Stimulated activated CD4-positive, alpha-beta T cell treated with anti-CD3 and anti-CD28 coated beads, Interleukin-1b, Interleukin-23, amount 100 ng/mL, for 24 hours (primary cell): Measurements from ENCODE around the gene RNASEL.

Experiments
- DNase-seq, 4 experiments: peaks; one replicate each; pipeline ENCODE4 v3.0.0-alpha.2; 2020; ENCODE audit warnings: low read depth in 4 of 4, low spot score in 1 of 4

RNASEL gene

GRCh38 chr1:182601416-182601786 is 12.3 kb upstream of the RNASEL start:
- peak in 3 of 4 experiments; percentile 42 to 72 (median 47) for DNase-seq

DNA sequence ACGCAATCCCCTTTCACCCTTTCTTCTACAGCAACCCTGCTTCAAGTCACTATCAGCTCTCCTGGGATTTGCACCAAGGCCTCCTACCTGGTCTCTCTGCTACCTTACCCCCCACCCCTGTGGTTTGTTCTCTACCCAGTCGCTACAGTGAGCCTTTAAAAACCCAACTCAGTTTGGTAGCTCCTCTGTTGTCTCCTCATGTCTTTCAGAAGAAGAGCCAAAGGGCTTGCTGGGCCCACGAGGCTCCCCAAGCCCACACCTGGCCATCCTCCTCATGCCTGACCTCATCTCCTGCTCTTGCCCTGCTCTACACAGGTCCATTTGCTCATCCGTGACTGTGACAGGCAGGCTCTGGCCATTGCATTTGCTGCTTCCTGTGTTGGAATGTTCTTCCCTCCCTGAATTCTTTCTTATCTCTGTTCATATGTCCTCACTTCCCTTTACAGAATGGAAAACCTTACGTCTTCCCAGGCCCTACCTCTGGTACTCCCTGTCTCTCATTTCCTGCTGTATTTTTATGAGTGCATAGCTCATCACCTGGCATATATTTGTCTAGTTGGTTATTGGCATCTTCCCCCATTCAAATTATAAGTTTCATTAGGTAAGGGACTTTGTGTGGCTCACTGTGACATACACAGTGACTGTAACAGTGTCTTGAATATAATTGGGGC is 11.8 kb upstream of the RNASEL start:
- no peak for DNase-seq

- DNase-seq = no peak
Observed at GRCh38 chr1:182600036-182600713, 11.1 kb upstream of the RNASEL start.

DNA sequence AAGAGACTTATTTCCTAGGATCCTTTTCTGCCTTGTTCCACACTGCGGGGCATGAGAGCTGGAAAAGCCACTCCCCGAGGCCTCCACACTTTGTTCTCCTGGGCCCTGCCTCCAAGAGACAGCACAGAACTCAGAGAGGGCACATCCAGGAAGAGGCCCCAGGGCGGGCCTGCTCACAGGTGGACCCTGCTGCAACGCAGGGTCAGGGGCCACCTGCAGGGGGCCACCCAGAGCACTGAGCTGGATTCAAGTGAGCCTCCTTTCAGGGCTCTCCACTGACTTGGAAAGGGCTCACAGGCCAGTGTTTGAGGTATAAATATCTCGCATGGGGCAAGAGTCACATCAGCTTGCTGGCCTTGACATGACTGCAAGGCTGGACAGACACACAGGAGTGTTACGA is 10.3 kb upstream of the RNASEL start:
- DNase-seq = no peak

GRCh38 chr1:182598296-182598695 is 9.2 kb upstream of the RNASEL start:
- DNase-seq = no peak

DNA sequence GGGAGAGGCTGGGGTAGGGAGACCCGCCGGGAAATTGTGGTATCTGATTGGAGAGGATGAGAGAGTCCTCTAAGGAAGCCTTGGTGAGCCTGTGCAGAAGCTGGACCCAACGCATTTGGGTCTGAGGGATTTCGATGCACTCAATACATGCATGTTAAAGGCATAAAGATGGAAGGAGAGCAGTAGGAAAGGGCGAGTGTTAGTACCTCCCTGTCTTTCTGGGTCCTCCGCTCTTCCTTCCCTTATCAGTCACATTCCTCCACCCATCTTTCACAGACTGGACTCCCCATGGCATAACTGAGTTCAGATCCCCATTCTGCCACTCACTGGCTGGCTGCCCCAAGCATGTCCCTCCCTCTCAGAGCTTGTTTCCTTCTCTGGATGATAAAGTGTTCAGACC is 7.9 kb upstream of the RNASEL start:
- DNase-seq = no peak

DNA sequence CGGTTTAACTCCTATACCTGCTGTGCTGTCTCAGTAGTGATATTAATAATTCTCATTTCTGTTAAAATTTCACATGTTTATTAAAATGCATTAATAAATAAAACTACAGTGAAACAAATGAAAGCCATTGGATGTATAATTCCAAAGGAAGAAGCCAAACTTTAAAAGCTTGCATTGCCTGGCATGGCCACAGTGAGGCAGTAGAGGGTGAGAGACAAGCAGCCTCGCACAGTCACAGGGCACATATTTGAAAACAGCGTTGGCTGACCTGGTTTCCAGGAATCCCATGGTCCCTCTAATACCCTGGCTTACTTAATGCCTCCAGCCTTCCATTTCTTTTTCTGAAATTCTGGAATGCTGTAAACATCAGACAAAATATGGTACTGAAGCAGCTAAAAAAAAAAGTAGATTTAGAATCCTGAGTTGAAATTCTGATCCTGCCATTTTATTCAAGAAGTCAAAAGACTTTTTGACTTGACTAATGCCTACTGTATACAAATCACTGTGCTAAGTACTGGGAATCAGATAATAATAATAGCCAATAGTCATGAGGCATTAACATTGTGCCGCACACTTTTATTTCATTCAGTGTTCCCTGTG is 6.7 kb upstream of the RNASEL start:
- peak in 2 of 4 experiments; percentile 42 to 47 for DNase-seq

DNA sequence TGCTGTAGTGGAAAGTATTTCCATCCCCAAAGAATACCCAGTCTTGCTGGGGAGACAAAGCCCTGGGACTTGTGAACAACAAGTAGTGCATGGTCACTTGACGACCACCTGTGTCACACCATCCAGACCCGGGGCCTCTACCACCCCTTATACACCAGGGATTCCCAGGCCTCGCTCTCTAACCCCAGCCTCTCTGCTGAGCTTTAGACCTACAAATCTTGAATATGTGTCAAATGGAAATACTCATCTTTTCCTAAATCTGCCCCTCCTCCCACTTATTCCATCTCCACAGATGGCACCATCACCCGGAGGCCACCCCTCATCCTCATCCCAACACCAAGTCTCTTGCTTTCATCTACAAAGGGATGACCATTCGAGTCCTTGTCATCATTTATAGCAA is 875 bp upstream of the RNASEL start:
- no peak for DNase-seq

- no peak for DNase-seq
Observed at GRCh38 chr1:182589520-182589919, 464 bp upstream of the RNASEL start.

DNA sequence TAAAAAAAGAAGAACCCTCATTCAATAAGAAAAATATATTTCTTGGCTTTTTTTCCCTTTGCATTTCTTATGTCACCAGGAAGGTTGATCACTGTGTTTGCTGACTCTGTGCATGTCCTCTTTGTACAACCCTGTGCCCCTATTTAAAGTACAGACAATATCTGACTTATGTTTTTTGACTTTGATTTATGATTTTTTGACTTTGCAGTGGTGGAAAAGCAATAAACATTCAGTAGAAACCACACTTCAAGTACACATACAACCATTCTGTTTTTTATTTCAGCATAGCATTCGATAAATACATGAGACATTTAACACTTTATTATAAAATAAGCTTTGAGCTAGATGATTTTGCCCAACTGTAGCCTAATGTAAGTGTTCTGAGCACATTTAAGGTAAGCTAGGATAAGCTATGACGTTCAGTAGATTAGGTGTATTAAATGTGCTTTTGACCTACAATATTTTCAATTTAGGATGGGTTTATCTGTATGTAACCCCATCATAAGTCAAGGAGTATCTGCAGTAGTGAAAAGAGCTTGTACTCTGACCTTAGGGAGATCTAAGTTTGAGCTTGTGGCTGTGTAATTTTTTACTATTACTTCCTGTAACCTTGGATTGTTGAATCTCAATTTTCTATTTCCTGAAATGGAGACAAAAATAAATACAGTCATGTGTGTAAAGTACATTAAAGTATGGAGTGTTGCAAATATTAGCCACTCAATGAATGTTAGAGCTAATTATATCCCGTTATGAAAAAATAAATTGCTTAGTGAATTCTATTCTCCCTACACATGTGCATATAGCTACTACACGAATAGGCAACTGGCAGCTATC is 1.2 kb downstream of the RNASEL start:
- no peak for DNase-seq

DNA sequence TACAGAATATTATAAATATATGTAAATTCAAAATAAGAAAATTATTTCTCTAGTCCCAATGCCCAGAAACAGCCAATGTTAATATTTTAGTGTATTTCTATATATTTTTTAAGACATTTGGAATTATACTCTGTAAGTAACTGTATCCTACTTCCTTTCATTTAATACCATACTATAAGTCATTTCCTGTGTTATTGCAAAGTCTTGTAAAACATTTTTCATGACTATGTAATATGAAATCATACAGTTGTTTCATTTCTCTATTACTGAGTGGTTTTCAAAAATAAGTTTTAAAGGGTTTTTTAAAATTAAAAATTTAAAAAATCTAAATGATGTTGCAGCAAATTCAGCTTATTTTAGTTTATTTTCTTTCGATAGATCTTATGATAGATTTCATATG is 2.0 kb downstream of the RNASEL start:
- no peak for DNase-seq

GRCh38 chr1:182586380-182586779 is 2.7 kb downstream of the RNASEL start:
- no peak for DNase-seq

DNA sequence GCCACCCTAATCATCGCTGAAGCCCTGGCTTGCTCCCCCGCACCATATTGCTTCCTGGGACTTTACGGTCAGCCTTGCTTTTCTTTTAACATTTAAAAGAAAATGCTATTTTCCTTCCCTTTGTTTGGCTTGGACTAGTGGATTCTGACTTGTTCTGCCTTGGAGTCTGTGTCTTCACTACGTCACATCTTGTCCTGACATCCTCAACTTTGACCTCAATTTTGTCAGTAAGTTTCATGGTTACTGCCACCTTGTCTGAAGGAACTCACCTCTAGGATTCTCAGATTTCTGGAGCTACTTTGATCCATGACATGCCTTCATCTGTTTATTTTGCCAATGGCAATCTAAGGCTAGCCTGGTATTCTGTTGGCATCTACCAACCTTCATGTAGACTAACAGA is 4.3 kb downstream of the RNASEL start:
- no peak for DNase-seq

- DNase-seq = no peak
Observed at GRCh38 chr1:182580736-182581135, 8.3 kb downstream of the RNASEL start.

DNA sequence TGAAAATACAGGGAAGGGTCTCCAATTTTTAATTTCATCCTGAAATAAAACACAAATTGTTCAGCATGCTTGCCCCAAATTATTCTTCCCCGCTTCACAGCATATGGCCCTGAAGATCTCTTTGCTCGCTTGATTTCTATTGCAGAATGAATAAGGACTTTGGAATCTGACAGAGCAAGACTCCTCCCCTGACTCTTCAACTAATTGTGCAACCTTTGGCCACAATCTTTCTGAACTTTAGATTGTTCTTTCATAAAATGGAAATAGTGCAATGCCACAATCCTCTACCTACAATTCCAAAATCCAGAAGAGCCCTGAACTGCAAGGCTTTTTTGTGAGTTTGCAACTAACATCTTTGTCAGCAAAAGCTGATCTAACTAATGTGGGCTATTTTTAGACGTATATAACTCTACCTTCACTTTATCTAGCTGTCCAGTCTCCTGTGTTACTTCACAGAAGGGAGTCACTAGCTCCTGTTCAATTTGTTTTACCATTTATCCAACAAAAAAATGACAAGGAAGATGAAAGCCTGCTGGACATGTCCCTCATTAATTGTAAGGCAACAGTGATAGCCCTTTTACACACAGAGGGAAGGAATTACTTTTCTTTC is 13.4 kb downstream of the RNASEL start:
- no peak for DNase-seq

- DNase-seq = no peak
Observed at GRCh38 chr1:182574156-182574555, 14.9 kb downstream of the RNASEL start.

DNA sequence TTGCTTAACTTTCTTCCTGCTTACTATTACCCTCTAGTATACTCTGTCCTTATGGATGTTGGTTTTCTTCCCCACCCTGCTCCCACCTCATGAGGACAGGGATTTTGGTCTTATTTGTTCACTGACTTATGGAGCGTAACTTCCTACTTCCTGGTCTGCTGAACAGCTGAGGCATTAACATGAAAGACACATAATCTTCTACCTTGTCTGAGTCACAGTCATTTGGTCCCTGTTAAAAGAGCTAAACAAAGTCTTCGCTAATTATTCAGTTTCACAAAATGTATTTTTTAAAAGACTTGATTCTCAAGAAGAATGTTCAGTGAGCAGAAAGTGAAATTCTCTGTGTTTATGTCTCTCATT is 18.5 kb downstream of the RNASEL start:
- DNase-seq = no peak

GRCh38 chr1:182569939-182570610 is 19.0 kb downstream of the RNASEL start:
- no peak for DNase-seq

DNA sequence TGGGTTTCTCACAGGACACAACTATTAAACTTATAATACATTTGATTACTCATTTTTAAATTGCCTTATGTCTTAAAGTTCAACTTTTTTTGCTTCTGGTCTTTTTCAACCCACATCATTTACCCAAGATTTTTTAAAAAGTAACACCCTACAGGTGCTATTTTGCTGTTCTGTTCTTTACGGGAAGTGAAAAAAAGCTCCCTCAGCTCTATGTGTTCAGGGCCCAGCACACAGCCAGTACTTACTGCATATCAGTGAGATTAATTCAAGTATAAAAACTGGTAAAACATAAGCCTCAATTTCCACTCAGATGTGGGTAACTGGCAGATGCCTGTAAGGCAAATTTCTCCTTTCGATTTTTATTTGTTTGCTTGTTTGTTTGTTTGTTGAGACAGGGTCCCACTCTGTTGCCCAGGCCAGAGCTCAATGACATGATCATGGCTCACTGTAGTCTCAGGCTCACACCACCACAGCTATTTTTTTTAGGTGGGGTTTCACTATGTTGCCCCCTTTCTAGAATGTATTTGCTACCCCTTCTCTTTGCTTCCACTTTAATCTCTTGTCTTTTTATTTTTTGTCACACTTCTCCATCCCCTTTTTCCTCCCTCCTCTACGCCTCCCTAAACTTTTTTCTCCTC is 20.3 kb downstream of the RNASEL start:
- DNase-seq = no peak

DNA sequence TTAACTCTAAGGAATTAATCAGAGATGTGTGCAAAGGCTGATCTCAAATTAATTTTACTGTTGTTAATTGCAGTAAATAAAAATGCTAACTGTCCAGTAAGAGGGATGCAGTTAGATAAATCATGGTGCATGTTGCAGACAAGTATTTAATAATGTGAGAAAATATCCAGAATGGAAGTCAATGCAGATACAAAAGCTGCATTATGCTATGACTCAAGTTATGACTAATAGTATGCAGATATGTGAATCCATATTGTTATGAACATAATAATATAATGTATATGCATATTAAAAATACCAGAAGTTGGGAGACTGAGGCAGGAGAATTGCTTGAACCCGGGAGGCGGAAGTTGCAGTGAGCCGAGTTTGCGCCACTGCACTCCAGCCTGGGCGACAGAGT is 21.4 kb downstream of the RNASEL start:
- no peak for DNase-seq
